ENCODE data around the gene LSP1.
"Not testable (repeated sequence)": the region's sequence is repeated elsewhere in the genome, so short reads cannot be mapped to it uniquely, and the experiment has no call there.

LSP1 gene

GRCh38 chr11:1928891-1929541, 76.1 kb downstream of the LSP1 start:
- DNase-seq (ENCODE audit: low read depth) = no peak

GRCh38 chr11:1929621-1930461, 77.0 kb downstream of the LSP1 start:
- DNase-seq (ENCODE audit: low read depth) = no peak

- DNase-seq (ENCODE audit: low read depth) = no peak
Observed at GRCh38 chr11:1930462-1930830, 77.6 kb downstream of the LSP1 start.

GRCh38 chr11:1931341-1932104, 78.6 kb downstream of the LSP1 start:
- DNase-seq (ENCODE audit: low read depth) = no peak

- DNase-seq (ENCODE audit: low read depth) = no peak
Observed at GRCh38 chr11:1932105-1932480, 79.2 kb downstream of the LSP1 start.

- DNase-seq (ENCODE audit: low read depth) = no peak
Observed at GRCh38 chr11:1932681-1933080, 79.8 kb downstream of the LSP1 start.

GRCh38 chr11:1933416-1934334, 80.8 kb downstream of the LSP1 start:
- DNase-seq (ENCODE audit: low read depth) = no peak

GRCh38 chr11:1934335-1935155, 81.7 kb downstream of the LSP1 start:
- DNase-seq (ENCODE audit: low read depth) = no peak

GRCh38 chr11:1935156-1936071, 82.5 kb downstream of the LSP1 start:
- no peak for DNase-seq (ENCODE audit: low read depth)

- DNase-seq (ENCODE audit: low read depth) = no peak
Observed at GRCh38 chr11:1936072-1936780, 83.3 kb downstream of the LSP1 start.

GRCh38 chr11:1936781-1937615, 84.1 kb downstream of the LSP1 start:
- no peak for DNase-seq (ENCODE audit: low read depth)

- DNase-seq (ENCODE audit: low read depth) = no peak
Observed at GRCh38 chr11:1937616-1938342, 84.9 kb downstream of the LSP1 start.

GRCh38 chr11:1938343-1939005, 85.6 kb downstream of the LSP1 start:
- no peak for DNase-seq (ENCODE audit: low read depth)

- DNase-seq (ENCODE audit: low read depth) = no peak
Observed at GRCh38 chr11:1939006-1939625, 86.2 kb downstream of the LSP1 start.

GRCh38 chr11:1939788-1940187, 86.9 kb downstream of the LSP1 start:
- DNase-seq (ENCODE audit: low read depth) = not testable (repeated sequence)

Measured in non-pigmented ciliary epithelial cell (primary cell).